ENCODE data around the gene KLF3.

Gene KLF3

DNA sequence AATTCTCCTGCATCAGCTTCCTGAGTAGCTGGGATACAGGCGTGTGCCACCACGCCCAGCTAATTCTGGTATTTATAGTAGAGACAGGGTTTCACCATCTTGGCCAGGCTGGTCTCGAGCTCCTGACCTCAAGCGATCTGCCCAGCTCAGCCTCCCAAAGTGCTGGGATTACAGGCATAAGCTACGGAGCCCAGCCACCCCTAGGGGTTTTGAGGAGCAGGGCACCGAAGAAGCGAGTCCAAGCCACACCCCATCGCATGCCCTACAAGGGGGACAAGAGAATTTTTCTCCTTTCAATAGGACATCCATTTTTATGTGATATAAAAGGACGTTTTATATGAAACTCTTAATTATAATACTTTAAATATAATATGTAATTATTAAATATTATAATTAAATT, 13.9 kb upstream of the KLF3 start:
- DNase-seq (ENCODE audit: low spot score): no peak
- TF ChIP-seq, protein P1, sequence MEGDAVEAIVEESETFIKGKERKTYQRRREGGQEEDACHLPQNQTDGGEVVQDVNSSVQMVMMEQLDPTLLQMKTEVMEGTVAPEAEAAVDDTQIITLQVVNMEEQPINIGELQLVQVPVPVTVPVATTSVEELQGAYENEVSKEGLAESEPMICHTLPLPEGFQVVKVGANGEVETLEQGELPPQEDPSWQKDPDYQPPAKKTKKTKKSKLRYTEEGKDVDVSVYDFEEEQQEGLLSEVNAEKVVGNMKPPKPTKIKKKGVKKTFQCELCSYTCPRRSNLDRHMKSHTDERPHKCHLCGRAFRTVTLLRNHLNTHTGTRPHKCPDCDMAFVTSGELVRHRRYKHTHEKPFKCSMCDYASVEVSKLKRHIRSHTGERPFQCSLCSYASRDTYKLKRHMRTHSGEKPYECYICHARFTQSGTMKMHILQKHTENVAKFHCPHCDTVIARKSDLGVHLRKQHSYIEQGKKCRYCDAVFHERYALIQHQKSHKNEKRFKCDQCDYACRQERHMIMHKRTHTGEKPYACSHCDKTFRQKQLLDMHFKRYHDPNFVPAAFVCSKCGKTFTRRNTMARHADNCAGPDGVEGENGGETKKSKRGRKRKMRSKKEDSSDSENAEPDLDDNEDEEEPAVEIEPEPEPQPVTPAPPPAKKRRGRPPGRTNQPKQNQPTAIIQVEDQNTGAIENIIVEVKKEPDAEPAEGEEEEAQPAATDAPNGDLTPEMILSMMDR (IDR thresholded peaks at IDR 0.05; ENCODE audit: borderline replicate concordance, control extremely low read depth, extremely low read depth, insufficient read depth, missing control alignments): no peak
- in situ Hi-C loops (cut with MboI; ENCODE audit: low sequenced_read_pairs, unreplicated experiment): no loop called here

- DNase-seq (ENCODE audit: low spot score): no peak
- in situ Hi-C loops (cut with MboI; ENCODE audit: low sequenced_read_pairs, unreplicated experiment): no loop called here
- TF ChIP-seq, protein P1 (IDR thresholded peaks at IDR 0.05; ENCODE audit: borderline replicate concordance, control extremely low read depth, extremely low read depth, insufficient read depth, missing control alignments): no peak
These were observed 9.7 kb upstream of the KLF3 start for GRCh38 chr4:38654273-38654672.

- DNase-seq (ENCODE audit: low spot score): no peak
- TF ChIP-seq, protein P1 (IDR thresholded peaks at IDR 0.05; ENCODE audit: borderline replicate concordance, control extremely low read depth, extremely low read depth, insufficient read depth, missing control alignments): no peak
- in situ Hi-C loops (cut with MboI; ENCODE audit: low sequenced_read_pairs, unreplicated experiment): no loop called here
These were observed 7.9 kb upstream of the KLF3 start for GRCh38 chr4:38656111-38656510.

- no peak for DNase-seq (ENCODE audit: low spot score)
- in situ Hi-C loops (cut with MboI; ENCODE audit: low sequenced_read_pairs, unreplicated experiment): no loop called here
- TF ChIP-seq, protein P1 (IDR thresholded peaks at IDR 0.05; ENCODE audit: borderline replicate concordance, control extremely low read depth, extremely low read depth, insufficient read depth, missing control alignments): no peak
These were observed 4.7 kb upstream of the KLF3 start for GRCh38 chr4:38659346-38659745.

DNA sequence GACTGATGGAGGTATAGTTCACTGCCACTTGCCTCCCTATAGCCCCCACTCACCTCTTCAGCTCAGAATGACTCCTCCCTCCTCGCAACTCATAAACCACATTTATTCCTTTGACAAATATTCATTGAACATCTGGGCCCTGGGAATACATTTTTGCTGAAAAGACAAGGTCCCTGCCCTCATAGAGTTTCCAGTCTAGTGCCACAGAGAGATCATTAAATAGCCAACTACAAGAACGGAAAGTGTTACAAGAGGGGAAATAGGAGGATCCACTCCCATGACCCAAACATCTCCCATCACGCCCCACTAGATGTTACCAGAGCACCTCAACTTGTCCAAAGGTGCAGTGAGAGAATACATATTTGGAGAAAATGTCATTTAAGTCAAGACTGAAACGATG, 3.2 kb upstream of the KLF3 start:
- no peak for DNase-seq (ENCODE audit: low spot score)
- TF ChIP-seq, protein P1 (IDR thresholded peaks at IDR 0.05; ENCODE audit: borderline replicate concordance, control extremely low read depth, extremely low read depth, insufficient read depth, missing control alignments): no peak
- in situ Hi-C loops (cut with MboI; ENCODE audit: low sequenced_read_pairs, unreplicated experiment): no loop called here

GRCh38 chr4:38661371-38661770, 2.6 kb upstream of the KLF3 start:
- no peak for DNase-seq (ENCODE audit: low spot score)
- TF ChIP-seq, protein P1 (IDR thresholded peaks at IDR 0.05; ENCODE audit: borderline replicate concordance, control extremely low read depth, extremely low read depth, insufficient read depth, missing control alignments): no peak
- in situ Hi-C loops (cut with MboI; ENCODE audit: low sequenced_read_pairs, unreplicated experiment): no loop called here

All from GM13976 (cell line).